Activated naive CD4-positive, alpha-beta T cell treated with anti-CD3 and anti-CD28 coated beads, Interleukin-2, amount 50 U/mL, for 72 hours (primary cell): ENCODE results near the gene AKT1. TPM values are rescaled to one million over a fixed set of nuclear protein-coding genes. Genes with fewer than 3 reads are reported as not detected.
"Not testable (repeated sequence)": the region's sequence is repeated elsewhere in the genome, so short reads cannot be mapped to it uniquely, and the experiment has no call there.

Experiments used
- ATAC-seq, 2 donors: fragments of 150-1000 bp; cut with Tn5 transposase; 2 replicates each; pipeline ENCODE4 v1.10.0; 2021; ENCODE audit warnings: mild to moderate bottlenecking in 2 of 2, moderate library complexity in 2 of 2
- DNase-seq, 2 donors: peaks; one replicate each; pipeline ENCODE4 v3.0.0; 2021 to 2022; ENCODE audit warnings: low spot score in 2 of 2
- H3K27ac Mint-ChIP-seq, 2 donors: one replicate each; pipeline ENCODE4 v1.8.0; 2022; ENCODE audit warnings: mild to moderate bottlenecking in 2 of 2, mixed read lengths in 2 of 2
- H3K36me3 Mint-ChIP-seq, 2 donors: one replicate each; pipeline ENCODE4 v1.8.0; 2022; ENCODE audit warnings: mixed read lengths in 2 of 2
- H3K9me3 Mint-ChIP-seq, 2 donors: one replicate each; pipeline ENCODE4 v1.8.0; 2022; ENCODE audit warnings: mixed read lengths in 2 of 2
- total RNA-seq, 2 donors: library from RNA; stranded (reverse); gene quantifications; one replicate each; pipeline ENCODE4 v1.2.3, GENCODE V29; 2022

Gene AKT1
- total RNA-seq, 2 donors from 2014 or later, result 111 to 113 TPM

- H3K27ac Mint-ChIP-seq, result no peak overlapping the region
- ATAC-seq, result no peak
- no peaks in the 10 kb centered on the region for H3K36me3 Mint-ChIP-seq
- H3K9me3 Mint-ChIP-seq, result no peaks in the 10 kb centered on the region
- no peak for DNase-seq
Measured at GRCh38 chr14:104732355-104732804, 63.2 kb downstream of the AKT1 start.

GRCh38 chr14:104731320-104732294, 63.9 kb downstream of the AKT1 start:
- no peak for ATAC-seq
- no peak overlapping the region for H3K27ac Mint-ChIP-seq
- no peaks in the 10 kb centered on the region for H3K9me3 Mint-ChIP-seq
- no peak for DNase-seq
- H3K36me3 Mint-ChIP-seq, result no peaks in the 10 kb centered on the region

DNA sequence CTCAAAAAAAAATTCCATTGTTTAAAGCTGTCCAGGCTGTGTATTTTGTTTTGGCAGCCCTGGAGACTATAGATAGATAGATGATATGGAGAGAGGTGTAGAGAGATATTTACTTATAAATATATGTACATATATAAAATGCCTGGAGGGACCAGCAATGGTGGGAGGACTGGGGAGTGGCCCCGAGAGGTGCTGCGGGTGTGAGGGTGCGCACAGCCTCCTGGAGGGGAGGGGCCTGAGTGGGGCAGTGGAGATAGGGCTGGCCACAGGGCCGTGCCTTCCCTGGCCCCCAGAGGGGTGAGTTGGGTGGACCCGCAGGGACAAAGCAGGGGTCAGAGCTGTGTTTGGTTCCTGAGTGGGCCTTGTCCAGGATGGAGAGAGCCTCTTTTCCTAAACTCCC, 65.1 kb downstream of the AKT1 start:
- ATAC-seq, result no peak
- Mint-ChIP-seq H3K9me3 (no peaks in the 10 kb centered on the region), H3K27ac (peak overlapping the region in 1 of 2 donors; percentile 50)

DNA sequence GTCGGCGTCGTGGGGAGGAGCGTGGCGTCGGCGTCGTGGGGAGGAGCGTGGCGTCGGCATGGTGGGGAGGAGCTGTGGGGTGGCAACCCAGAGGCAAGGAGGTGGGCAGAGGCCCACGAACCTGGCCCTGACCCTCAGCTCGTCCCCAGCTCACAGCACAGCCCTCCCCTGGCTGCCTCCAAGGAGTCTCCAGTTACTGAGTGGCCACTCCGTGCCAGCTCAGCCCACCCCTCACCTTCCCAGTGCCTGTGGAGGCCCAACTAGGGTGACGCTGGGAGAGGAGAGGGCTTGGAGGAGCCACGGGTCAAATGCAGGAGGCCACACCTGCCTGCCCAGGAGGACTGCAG, 65.7 kb downstream of the AKT1 start:
- no peaks in the 10 kb centered on the region for H3K9me3 Mint-ChIP-seq
- DNase-seq, result no peak
- no peak overlapping the region for H3K27ac Mint-ChIP-seq
- no peak for ATAC-seq
- no peaks in the 10 kb centered on the region for H3K36me3 Mint-ChIP-seq

More for the DNA sequence above, 65.1 kb downstream of the AKT1 start:
- no peak for DNase-seq
- no peaks in the 10 kb centered on the region for H3K36me3 Mint-ChIP-seq

GRCh38 chr14:104729176-104729834, 66.2 kb downstream of the AKT1 start:
- not testable (repeated sequence) for H3K36me3 Mint-ChIP-seq, ATAC-seq, H3K27ac Mint-ChIP-seq, DNase-seq, H3K9me3 Mint-ChIP-seq

DNA sequence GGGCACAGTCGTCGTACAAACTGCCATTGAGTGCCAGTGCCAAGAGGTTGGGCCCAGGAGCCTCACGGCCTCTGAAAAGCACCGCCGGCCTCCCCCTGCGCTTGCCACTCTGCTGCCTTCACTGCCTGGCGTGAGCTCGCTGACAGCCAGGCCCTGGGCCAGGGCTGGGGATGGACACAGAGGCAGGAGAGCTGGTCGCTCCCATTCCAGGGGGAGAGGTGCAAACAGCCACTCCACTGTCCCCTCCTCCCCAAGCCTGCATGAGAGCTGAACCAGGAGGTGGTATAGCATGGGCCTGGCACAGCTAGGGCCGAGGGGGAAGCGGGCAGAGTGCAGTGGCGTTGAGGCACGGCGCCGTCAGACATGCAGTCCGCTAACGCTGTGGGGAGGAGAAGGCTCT, 66.9 kb downstream of the AKT1 start:
- Mint-ChIP-seq H3K9me3 (no peaks in the 10 kb centered on the region), H3K27ac (no peak overlapping the region), H3K36me3 (no peaks in the 10 kb centered on the region)
- no peak for ATAC-seq
- DNase-seq, result no peak

DNA sequence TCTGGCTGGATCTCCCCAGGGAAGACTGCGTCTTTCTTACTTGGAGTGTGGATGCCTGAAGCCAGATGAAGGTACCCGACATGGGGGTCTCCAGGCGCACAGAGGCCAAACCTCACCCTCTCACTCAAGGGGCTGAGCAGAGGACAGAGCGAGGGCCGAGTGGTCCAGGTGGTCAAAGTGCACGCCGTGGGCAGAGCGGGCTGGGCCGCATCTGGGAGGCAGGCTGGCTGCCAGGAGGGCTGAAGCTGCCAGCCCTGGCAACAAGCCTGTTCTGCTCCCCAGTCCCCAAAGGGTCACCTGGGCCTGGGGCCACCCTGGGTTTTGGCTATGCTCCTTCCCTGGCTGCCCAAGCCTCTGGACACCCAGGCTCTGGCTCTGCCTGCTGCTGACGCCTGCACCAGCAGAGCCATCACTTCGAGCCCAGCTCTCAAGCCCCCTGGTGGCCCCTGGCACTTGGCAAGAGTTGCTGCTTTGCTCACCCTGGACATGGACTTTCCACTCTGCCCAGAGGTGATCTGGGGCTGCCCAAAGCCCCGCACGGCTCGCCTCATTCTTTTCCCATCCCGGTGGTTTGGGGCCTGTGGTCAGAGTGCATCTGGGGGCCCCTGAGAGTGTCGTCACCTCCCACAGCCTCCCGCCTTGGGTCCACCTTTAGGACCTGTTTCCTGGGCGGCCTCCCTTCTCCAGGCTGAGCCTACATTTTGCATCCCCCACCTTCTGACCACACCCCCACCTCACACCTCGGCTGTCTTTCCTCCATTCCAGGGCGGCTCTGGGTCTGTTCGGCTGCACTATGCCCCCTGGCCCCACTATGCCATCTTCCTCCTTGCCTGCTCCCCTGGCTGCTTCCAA, 68.7 kb downstream of the AKT1 start:
- Mint-ChIP-seq H3K9me3 (no peaks in the 10 kb centered on the region), H3K27ac (peak overlapping the region in 1 of 2 donors; percentile 68), H3K36me3 (no peaks in the 10 kb centered on the region)
- DNase-seq (no peak), ATAC-seq (no peak)

DNA sequence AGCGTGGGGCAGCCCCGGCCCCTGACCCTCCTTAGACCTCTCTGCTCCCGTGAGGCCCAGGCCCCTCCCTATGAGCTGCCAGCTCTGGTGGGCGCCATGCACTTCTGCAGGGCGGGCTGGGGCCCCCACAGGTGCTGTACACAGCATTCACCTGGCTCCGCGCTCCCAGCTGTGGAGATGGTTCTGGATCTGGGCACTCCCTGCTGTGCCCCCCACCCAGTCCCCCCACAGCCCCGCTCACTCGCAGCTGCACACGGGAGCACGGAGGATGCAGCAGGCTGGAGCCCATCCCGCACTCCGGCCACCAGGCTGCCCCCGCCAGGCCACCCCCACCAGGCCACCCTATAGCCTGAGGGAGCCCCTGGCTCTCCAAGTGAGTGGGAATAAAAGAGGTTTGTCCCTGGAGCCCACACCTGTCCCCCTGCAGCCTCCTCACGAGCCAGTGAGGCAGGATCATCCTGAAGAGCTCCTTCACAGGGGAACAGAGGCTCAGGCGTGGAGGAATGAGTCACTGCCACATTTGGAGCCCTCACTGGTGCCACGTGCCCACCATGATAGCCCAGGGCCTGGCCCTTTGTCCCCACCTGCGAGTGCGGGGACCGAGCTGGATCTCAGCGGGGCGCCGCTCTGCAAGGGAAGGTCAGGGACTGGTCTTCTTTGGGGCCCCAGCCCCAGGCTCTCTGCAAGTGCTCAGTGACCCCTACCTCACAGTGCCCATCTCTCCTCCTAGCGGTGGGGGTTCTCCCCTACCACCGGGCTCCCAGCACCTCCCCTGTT, 69.6 kb downstream of the AKT1 start:
- H3K27ac Mint-ChIP-seq, result no peak overlapping the region
- no peaks in the 10 kb centered on the region for H3K9me3 Mint-ChIP-seq
- no peaks in the 10 kb centered on the region for H3K36me3 Mint-ChIP-seq

GRCh38 chr14:104724981-104725771, 70.4 kb downstream of the AKT1 start:
- Mint-ChIP-seq H3K9me3 (no peaks in the 10 kb centered on the region), H3K36me3 (no peaks in the 10 kb centered on the region), H3K27ac (no peak overlapping the region)
- no peak for DNase-seq
- ATAC-seq, result no peak

More for the DNA sequence above, 69.6 kb downstream of the AKT1 start:
- ATAC-seq (no peak), DNase-seq (no peak)

DNA sequence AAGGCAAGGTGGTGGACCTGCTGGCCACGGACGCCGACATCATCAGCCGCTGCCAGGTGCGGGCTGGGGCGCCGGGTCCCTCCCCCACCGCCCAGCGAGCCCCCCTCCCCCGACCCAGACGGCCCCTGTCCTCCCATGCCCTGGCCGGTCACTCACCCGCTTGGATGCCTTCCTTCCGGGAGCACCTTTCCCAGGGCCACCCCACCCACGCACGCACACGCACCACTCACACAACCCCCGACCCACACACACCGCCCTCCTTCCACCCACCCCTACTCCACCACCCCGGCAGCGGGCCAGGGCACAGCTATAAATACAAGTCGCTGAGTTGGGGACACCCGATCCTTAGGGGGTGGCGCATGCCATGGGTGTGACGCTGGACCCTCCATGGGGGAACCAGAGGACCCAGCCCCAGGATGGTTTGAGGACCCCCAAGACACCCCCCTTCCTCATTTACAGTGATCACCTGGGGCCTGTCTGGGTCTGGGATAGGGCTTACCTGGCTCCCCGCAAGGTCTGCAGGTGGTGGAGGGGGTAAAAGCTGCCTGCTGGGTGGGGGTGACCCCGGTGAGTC, 71.1 kb downstream of the AKT1 start:
- Mint-ChIP-seq H3K36me3 (no peaks in the 10 kb centered on the region), H3K9me3 (no peaks in the 10 kb centered on the region), H3K27ac (no peak overlapping the region)
- ATAC-seq (peak; percentile 4 to 15), DNase-seq (peak in 1 of 2 donors; percentile 23)

GRCh38 chr14:104723651-104724406, 71.7 kb downstream of the AKT1 start, which contains the start of gene ADSS1:
TSS of gene ADSS1 (plus strand) at chr14:104724229. CDS start at chr14:104724271, 42 bp downstream.
- Mint-ChIP-seq H3K36me3 (no peaks in the 10 kb centered on the region), H3K9me3 (no peaks in the 10 kb centered on the region), H3K27ac (no peak within 1 kb of the TSS)
- DNase-seq, result peak; percentile 73 to 77
- peak; percentile 79 to 86 for ATAC-seq

- DNase-seq (no peak), ATAC-seq (peak in 1 of 2 donors; percentile 8)
- no peak overlapping the region for H3K27ac Mint-ChIP-seq
- H3K9me3 Mint-ChIP-seq, result no peaks in the 10 kb centered on the region
- H3K36me3 Mint-ChIP-seq, result no peaks in the 10 kb centered on the region
Measured at GRCh38 chr14:104722938-104723650, 72.5 kb downstream of the AKT1 start.

DNA sequence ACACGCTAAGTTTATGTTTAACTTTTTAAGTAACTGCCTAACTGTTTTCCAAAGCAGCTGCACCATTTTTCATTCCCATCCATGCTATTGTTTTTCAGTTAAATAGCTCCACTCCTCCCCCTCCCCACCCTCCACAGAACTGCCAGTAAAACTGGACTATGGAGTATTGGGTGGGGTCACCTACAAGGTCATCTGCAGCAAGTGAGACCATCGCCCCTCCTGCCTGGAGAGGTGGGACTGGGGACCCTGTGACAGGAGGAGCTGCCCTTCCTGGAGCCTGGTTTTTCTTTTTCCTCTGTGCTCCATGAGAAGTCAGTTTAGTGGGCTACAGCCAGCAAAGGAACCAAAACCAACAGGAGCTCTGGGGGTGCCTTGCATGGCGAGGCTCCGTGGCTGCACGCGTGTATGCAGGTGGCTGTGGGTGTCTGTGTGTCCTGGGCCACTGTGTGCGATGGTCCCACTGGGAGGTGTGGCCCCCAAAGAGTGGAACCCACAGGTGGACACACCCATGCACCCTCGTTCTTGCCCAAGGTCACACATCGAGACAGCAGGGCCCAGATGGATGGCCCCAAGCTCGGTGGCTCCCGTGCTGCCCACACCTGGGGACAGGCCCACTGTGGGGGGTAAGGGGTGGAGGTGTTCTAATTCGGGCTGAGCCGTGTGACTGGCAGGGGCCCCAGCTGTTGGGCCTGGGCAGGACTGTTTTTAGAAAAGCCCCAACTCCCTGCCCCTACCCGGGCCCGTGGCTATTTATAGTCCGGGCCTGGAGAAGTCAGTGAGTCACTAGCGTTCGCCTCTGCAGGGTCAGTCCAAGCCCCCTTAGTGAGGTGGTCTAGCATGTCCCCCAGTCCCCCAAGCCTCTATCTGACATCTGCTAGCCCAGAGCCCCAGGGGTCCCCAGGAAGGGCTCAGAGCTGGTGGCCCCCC, 73.8 kb downstream of the AKT1 start:
- Mint-ChIP-seq H3K27ac (no peak overlapping the region), H3K36me3 (no peaks in the 10 kb centered on the region), H3K9me3 (no peaks in the 10 kb centered on the region)
- ATAC-seq, result no peak
- DNase-seq, result no peak
